ENCODE measurements around the gene DNM3.

GRCh38 chr1:172135076-172135672, 293.9 kb downstream of the DNM3 start:
- TF ChIP-seq ZNF274 (IDR thresholded peaks at IDR 0.05; ENCODE audit: low read length): no peak
- TF ChIP-seq ZNF274 (tag by site-specific recombination; IDR thresholded peaks at IDR 0.05; ENCODE audit: borderline replicate concordance): no peak
- TF ChIP-seq ZNF148 (tag by site-specific recombination; IDR thresholded peaks at IDR 0.05; ENCODE audit: borderline replicate concordance): no peak
- no peak for TF ChIP-seq ZFP3 (tag by site-specific recombination; IDR thresholded peaks at IDR 0.05; ENCODE audit: low read depth)
- no peak for TF ChIP-seq ZFP37 (tag by site-specific recombination; IDR thresholded peaks at IDR 0.05)
- TF ChIP-seq, protein P1, sequence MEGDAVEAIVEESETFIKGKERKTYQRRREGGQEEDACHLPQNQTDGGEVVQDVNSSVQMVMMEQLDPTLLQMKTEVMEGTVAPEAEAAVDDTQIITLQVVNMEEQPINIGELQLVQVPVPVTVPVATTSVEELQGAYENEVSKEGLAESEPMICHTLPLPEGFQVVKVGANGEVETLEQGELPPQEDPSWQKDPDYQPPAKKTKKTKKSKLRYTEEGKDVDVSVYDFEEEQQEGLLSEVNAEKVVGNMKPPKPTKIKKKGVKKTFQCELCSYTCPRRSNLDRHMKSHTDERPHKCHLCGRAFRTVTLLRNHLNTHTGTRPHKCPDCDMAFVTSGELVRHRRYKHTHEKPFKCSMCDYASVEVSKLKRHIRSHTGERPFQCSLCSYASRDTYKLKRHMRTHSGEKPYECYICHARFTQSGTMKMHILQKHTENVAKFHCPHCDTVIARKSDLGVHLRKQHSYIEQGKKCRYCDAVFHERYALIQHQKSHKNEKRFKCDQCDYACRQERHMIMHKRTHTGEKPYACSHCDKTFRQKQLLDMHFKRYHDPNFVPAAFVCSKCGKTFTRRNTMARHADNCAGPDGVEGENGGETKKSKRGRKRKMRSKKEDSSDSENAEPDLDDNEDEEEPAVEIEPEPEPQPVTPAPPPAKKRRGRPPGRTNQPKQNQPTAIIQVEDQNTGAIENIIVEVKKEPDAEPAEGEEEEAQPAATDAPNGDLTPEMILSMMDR (tag by site-specific recombination; IDR thresholded peaks at IDR 0.05): no peak
- TF ChIP-seq ZNF114 (tag by site-specific recombination; IDR thresholded peaks at IDR 0.05): no peak
- TF ChIP-seq ZNF146 (tag by site-specific recombination; IDR thresholded peaks at IDR 0.05): no peak
- no peak for TF ChIP-seq ZNF366 (tag by site-specific recombination; conservative IDR thresholded peaks at IDR 0.05)
- no peak for TF ChIP-seq ZNF792 (tag by site-specific recombination; IDR thresholded peaks at IDR 0.05)
